Mesendoderm (in vitro differentiated cells): ENCODE measurements around the gene SLC2A5.

Experiments
- DNase-seq: peaks from one replicate; pipeline ENCODE4 v3.0.0; 2013
- H2AK5ac ChIP-seq: 2 replicates; pipeline ENCODE4 v1.6.1; 2013; ENCODE audit warnings: low read length, inconsistent platforms
- H2BK120ac ChIP-seq: 2 replicates; pipeline ENCODE4 v1.6.1; 2013; ENCODE audit warnings: low read depth, mild to moderate bottlenecking, low read length, moderate library complexity, mixed read lengths
- H2BK15ac ChIP-seq: replicated peaks from 2 replicates; pipeline ENCODE4 v1.6.1; 2013; ENCODE audit warnings: low read depth, mild to moderate bottlenecking, moderate library complexity
- H2BK5ac ChIP-seq: 2 replicates; pipeline ENCODE4 v1.6.1; 2013; ENCODE audit warnings: low read length, inconsistent platforms
- H3K18ac ChIP-seq: 2 replicates; pipeline ENCODE4 v1.6.1; 2013; ENCODE audit warnings: mild to moderate bottlenecking, low read length, mixed read lengths
- H3K23ac ChIP-seq: one replicate; pipeline ENCODE4 v1.6.1; 2013; ENCODE audit warnings: low read length
- H3K27ac ChIP-seq: 2 replicates; pipeline ENCODE4 v1.5.1; 2013; ENCODE audit warnings: low read depth, mild to moderate bottlenecking, inconsistent platforms, low read length, moderate library complexity
- H3K27me3 ChIP-seq: 2 replicates; pipeline ENCODE4 v1.6.1; 2013; ENCODE audit warnings: low read length, control low read depth, mild to moderate bottlenecking, inconsistent platforms; ENCODE audit not compliant: insufficient read depth, poor library complexity
- H3K36me3 ChIP-seq: 2 replicates; pipeline ENCODE4 v1.6.1; 2013; ENCODE audit warnings: low read length, inconsistent platforms; ENCODE audit not compliant: control insufficient read depth, insufficient read depth
- H3K4ac ChIP-seq: one replicate; pipeline ENCODE4 v1.6.1; 2013; ENCODE audit warnings: low read depth, mild to moderate bottlenecking, low read length, moderate library complexity
- H3K4me1 ChIP-seq: 2 replicates; pipeline ENCODE4 v1.6.1; 2013; ENCODE audit warnings: low read depth, low read length, inconsistent platforms; ENCODE audit not compliant: control insufficient read depth
- H3K4me2 ChIP-seq: 2 replicates; pipeline ENCODE4 v1.6.1; 2013; ENCODE audit warnings: low read length
- H3K4me3 ChIP-seq: 2 replicates; pipeline ENCODE4 v1.5.1; 2013; ENCODE audit warnings: mild to moderate bottlenecking, low read length
- H3K56ac ChIP-seq: one replicate; pipeline ENCODE4 v1.6.1; 2013; ENCODE audit warnings: low read length
- H3K79me1 ChIP-seq: 2 replicates; pipeline ENCODE4 v1.6.1; 2013; ENCODE audit warnings: low read length, inconsistent platforms
- H3K79me2 ChIP-seq: 2 replicates; pipeline ENCODE4 v1.6.1; 2013; ENCODE audit warnings: mild to moderate bottlenecking, low read length; ENCODE audit not compliant: control insufficient read depth, insufficient read depth
- H3K9ac ChIP-seq: 2 replicates; pipeline ENCODE4 v1.6.1; 2013; ENCODE audit warnings: low read length, inconsistent platforms
- H4K5ac ChIP-seq: one replicate; pipeline ENCODE4 v1.6.1; 2013; ENCODE audit warnings: low read length
- H4K8ac ChIP-seq: one replicate; pipeline ENCODE4 v1.6.1; 2013; ENCODE audit warnings: low read depth, mild to moderate bottlenecking, control low read depth, low read length, moderate library complexity
- WGBS: extraction: QIAGEN DNeasy Blood & Tissue Kit; methylation state at CpG from one replicate; pipeline ENCODE4 v1.1.7; 2013; ENCODE audit warnings: low lambda C conversion rate, missing lambda C conversion rate; ENCODE audit not compliant: insufficient coverage; ENCODE audit errors: extremely low coverage; 5-methylcytosine and 5-hydroxymethylcytosine counted together

SLC2A5 gene

DNA sequence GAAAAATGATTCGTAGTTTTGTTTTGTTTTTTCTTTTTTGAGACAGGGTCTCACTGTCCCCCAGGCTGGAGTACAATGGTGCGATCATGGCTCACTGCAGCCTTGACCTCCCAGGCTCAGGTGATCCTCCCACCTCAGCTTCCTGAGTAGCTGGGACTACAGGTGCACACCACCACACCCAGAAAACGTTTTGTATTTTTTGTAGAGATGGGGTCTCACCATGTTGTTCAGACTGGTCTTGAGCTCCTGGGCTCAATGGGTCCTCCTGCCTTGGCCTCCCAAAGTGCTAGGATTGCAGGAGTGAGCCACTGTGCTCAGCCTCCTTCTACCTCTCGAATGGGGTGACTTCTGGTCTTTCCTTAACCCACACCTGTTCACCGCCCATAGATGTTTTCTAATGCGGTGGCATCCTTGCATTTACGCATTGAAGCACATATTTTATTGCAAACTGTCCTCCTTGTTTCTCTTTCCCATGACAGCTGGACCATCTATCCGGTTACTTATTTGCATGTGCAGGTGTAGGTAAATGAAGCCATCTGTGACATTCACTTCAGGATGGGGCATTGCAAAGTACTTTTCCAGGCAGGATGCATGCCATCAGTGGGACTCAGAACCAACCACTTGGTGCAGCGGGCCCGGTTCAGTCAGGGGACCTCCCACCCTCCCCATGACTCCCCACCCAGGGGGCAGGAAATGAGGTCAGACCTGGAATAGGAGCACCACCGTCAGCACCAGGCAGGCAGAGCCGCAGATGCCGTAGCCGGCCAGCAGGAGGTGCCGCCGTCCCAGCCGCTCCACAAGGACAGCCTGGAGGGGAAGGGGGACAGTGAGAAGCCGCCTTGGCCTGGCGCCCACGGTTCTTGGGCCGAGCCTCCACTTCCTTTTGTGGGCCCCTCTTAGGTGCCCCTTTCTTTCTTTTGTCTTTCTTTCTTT lies 59.7 kb downstream of the SLC2A5 start:
- Histone ChIP-seq H2BK120ac (no peak overlapping the region), H2BK5ac (no peak overlapping the region), H3K56ac (peak overlapping the region; percentile 64), H2AK5ac (no peak overlapping the region), H3K27ac (no peak overlapping the region), H3K23ac (no peak overlapping the region), H3K18ac (no peak overlapping the region), H4K5ac (no peak overlapping the region), H4K8ac (no peak overlapping the region), H2BK15ac (no peak overlapping the region), H3K4me1 (no peaks in the 10 kb centered on the region), H3K9ac (no peak overlapping the region), H3K27me3 (no peaks in the 10 kb centered on the region), H3K36me3 (no peaks in the 10 kb centered on the region), H3K79me2 (no peaks in the 10 kb centered on the region), H3K4me2 (no peak overlapping the region), H3K4me3 (no peak overlapping the region), H3K79me1 (no peaks in the 10 kb centered on the region), H3K4ac (no peak overlapping the region)
- DNase-seq = peak; percentile 88
- WGBS = no CpG with 5 or more reads among the region's 21 CpGs

DNA sequence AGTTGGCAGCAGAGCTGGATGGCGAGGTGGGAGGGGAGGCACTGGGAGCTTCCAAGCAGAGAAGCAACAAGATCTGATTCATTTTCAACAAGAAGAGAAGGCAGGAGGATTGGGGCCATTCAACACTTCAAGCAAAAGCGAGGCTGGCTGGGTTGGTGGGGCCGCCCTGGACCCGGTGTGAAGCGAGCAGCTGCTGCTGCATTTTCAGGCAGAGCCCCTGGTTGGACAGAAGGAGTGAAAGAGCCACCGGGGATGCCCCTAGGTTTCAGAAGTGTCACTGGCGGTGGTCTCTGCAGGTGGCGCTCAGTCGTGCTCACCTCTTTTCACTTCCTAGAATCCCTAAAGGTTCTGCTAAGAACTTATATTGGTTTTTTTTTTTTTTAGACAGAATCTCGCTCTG lies 61.2 kb downstream of the SLC2A5 start:
- DNase-seq = no peak
- H3K4me3 ChIP-seq = no peak overlapping the region
- WGBS = no CpG with 5 or more reads among the region's 10 CpGs

GRCh38 chr1:9006956-9007615 lies 62.3 kb downstream of the SLC2A5 start:
- no peaks in the 10 kb centered on the region for H3K4me1 ChIP-seq
- H2BK5ac ChIP-seq = no peak overlapping the region

More for the DNA sequence above, 61.2 kb downstream of the SLC2A5 start:
- Histone ChIP-seq H2BK15ac (no peak overlapping the region), H3K36me3 (no peaks in the 10 kb centered on the region), H2AK5ac (no peak overlapping the region), H3K27ac (no peak overlapping the region), H3K79me2 (no peaks in the 10 kb centered on the region), H3K23ac (no peak overlapping the region), H4K8ac (no peak overlapping the region), H3K4me1 (no peaks in the 10 kb centered on the region), H3K79me1 (no peaks in the 10 kb centered on the region), H3K18ac (no peak overlapping the region), H3K9ac (no peak overlapping the region), H3K4ac (no peak overlapping the region), H2BK120ac (no peak overlapping the region), H4K5ac (no peak overlapping the region), H2BK5ac (no peak overlapping the region), H3K4me2 (no peak overlapping the region), H3K56ac (no peak overlapping the region), H3K27me3 (no peaks in the 10 kb centered on the region)

GRCh38 chr1:9005395-9005708 lies 64.1 kb downstream of the SLC2A5 start:
- no peak for DNase-seq
- H3K79me2 ChIP-seq = no peaks in the 10 kb centered on the region
- no peak overlapping the region for H3K18ac ChIP-seq
- H2BK120ac ChIP-seq = no peak overlapping the region
- no peak overlapping the region for H2BK15ac ChIP-seq
- no peak overlapping the region for H3K4me3 ChIP-seq
- no peaks in the 10 kb centered on the region for H3K4me1 ChIP-seq
- no CpG with 5 or more reads among the region's 8 CpGs for WGBS
- H3K9ac ChIP-seq = no peak overlapping the region
- H3K23ac ChIP-seq = no peak overlapping the region
- H3K4me2 ChIP-seq = no peak overlapping the region
- no peak overlapping the region for H2AK5ac ChIP-seq
- H4K8ac ChIP-seq = no peak overlapping the region
- no peak overlapping the region for H4K5ac ChIP-seq
- H3K27me3 ChIP-seq = no peaks in the 10 kb centered on the region
- H3K27ac ChIP-seq = no peak overlapping the region
- no peaks in the 10 kb centered on the region for H3K79me1 ChIP-seq
- no peak overlapping the region for H3K4ac ChIP-seq
- H3K36me3 ChIP-seq = no peaks in the 10 kb centered on the region
- no peak overlapping the region for H3K56ac ChIP-seq
- no peak overlapping the region for H2BK5ac ChIP-seq

More at GRCh38 chr1:9006956-9007615, 62.3 kb downstream of the SLC2A5 start:
- no CpG with 5 or more reads among the region's 19 CpGs for WGBS
- Histone ChIP-seq H3K36me3 (no peaks in the 10 kb centered on the region), H3K27ac (no peak overlapping the region), H4K5ac (no peak overlapping the region), H3K4me3 (no peak overlapping the region), H2BK120ac (no peak overlapping the region), H3K23ac (no peak overlapping the region), H3K4ac (no peak overlapping the region), H4K8ac (no peak overlapping the region), H3K9ac (no peak overlapping the region), H3K79me1 (no peaks in the 10 kb centered on the region), H2AK5ac (no peak overlapping the region), H2BK15ac (no peak overlapping the region), H3K4me2 (no peak overlapping the region), H3K56ac (no peak overlapping the region), H3K79me2 (no peaks in the 10 kb centered on the region), H3K27me3 (no peaks in the 10 kb centered on the region), H3K18ac (no peak overlapping the region)
- no peak for DNase-seq

GRCh38 chr1:9004700-9005394 lies 64.6 kb downstream of the SLC2A5 start:
- Histone ChIP-seq H3K4ac (no peak overlapping the region), H3K27ac (no peak overlapping the region), H4K5ac (no peak overlapping the region), H3K79me1 (no peaks in the 10 kb centered on the region), H4K8ac (no peak overlapping the region), H3K9ac (peak overlapping the region; percentile 45), H2AK5ac (no peak overlapping the region), H2BK5ac (no peak overlapping the region), H3K79me2 (no peaks in the 10 kb centered on the region), H3K23ac (no peak overlapping the region), H3K4me3 (no peak overlapping the region), H2BK120ac (no peak overlapping the region), H3K4me2 (no peak overlapping the region), H2BK15ac (no peak overlapping the region), H3K27me3 (no peaks in the 10 kb centered on the region), H3K18ac (no peak overlapping the region), H3K56ac (peak overlapping the region; percentile 49), H3K36me3 (no peaks in the 10 kb centered on the region), H3K4me1 (no peaks in the 10 kb centered on the region)
- WGBS = no CpG with 5 or more reads among the region's 22 CpGs
- peak; percentile 86 for DNase-seq
